ENCODE data around the gene ZNF521.

ZNF521 gene

GRCh38 chr18:25351777-25352628, at the start of gene ZNF521:
Gene ZNF521, minus strand, starts transcription at chr18:25352166. Its CDS starts 1,220 bp downstream, at chr18:25350946.
- peak; percentile 44 for DNase-seq

- no peak for DNase-seq
Measured at GRCh38 chr18:25399554-25399953, 47.6 kb upstream of the ZNF521 start.

- no peak for DNase-seq
Measured at GRCh38 chr18:25392192-25392591, 40.2 kb upstream of the ZNF521 start.

GRCh38 chr18:25373432-25374179, 21.6 kb upstream of the ZNF521 start:
- DNase-seq: no peak

- DNase-seq: no peak
Measured at GRCh38 chr18:25370391-25370790, 18.4 kb upstream of the ZNF521 start.

- DNase-seq: no peak
Measured at GRCh38 chr18:25365242-25365641, 13.3 kb upstream of the ZNF521 start.

- no peak for DNase-seq
Measured at GRCh38 chr18:25364732-25365131, 12.8 kb upstream of the ZNF521 start.

- no peak for DNase-seq
Measured at GRCh38 chr18:25360301-25360899, 8.4 kb upstream of the ZNF521 start.

GRCh38 chr18:25353080-25353479, 1.1 kb upstream of the ZNF521 start:
- DNase-seq: no peak

GRCh38 chr18:25352629-25353005, 651 bp upstream of the ZNF521 start:
- no peak for DNase-seq

- no peak for DNase-seq
Measured at GRCh38 chr18:25351280-25351775, 638 bp downstream of the ZNF521 start.

GRCh38 chr18:25350489-25351251, 1.3 kb downstream of the ZNF521 start:
- no peak for DNase-seq

GRCh38 chr18:25349926-25350487, 2.0 kb downstream of the ZNF521 start:
- no peak for DNase-seq

GRCh38 chr18:25349131-25349925, 2.6 kb downstream of the ZNF521 start:
- DNase-seq: no peak

- DNase-seq: no peak
Measured at GRCh38 chr18:25348386-25349130, 3.4 kb downstream of the ZNF521 start.

GRCh38 chr18:25346561-25346960, 5.4 kb downstream of the ZNF521 start:
- no peak for DNase-seq

- DNase-seq: no peak
Measured at GRCh38 chr18:25345081-25345866, 6.7 kb downstream of the ZNF521 start.

GRCh38 chr18:25341831-25342230, 10.1 kb downstream of the ZNF521 start:
- DNase-seq: no peak

GRCh38 chr18:25340762-25341161, 11.2 kb downstream of the ZNF521 start:
- DNase-seq: no peak

GRCh38 chr18:25335676-25336075, 16.3 kb downstream of the ZNF521 start:
- no peak for DNase-seq

Measured in stimulated activated CD4-positive, alpha-beta T cell treated with anti-CD3 and anti-CD28 coated beads, Interleukin-12 subunit alpha, Interleukin-12 subunit beta, amount 100 ng/mL, for 4 hours (primary cell).